Renal cortex interstitium (tissue), 15 donors: ENCODE measurements around the gene GNPTAB. TPM values are rescaled to one million over a fixed set of nuclear protein-coding genes. Genes with fewer than 3 reads are reported as not detected.
A peak's percentile ranks its signal among the peaks of the same experiment; 100 is the strongest.
"Not testable (repeated sequence)": the region's sequence is repeated elsewhere in the genome, so short reads cannot be mapped to it uniquely, and the experiment has no call there.

Source experiments
- DNase-seq, 11 donors: peaks; one replicate each; pipeline ENCODE4 v3.0.0-alpha.2; 2013; ENCODE audit warnings: low read depth in 9 of 11, low spot score in 4 of 11; ENCODE audit errors: extremely low read depth in 1 of 11
- long read RNA-seq, 16 experiments: transcript quantifications; one replicate each; lab custom pipeline, GENCODE V29; 2026
- polyA plus RNA-seq, 3 donors: library from polyadenylated mRNA; unstranded; fragments of 120-200 nt; gene quantifications; one replicate each; pipeline ENCODE4 v1.2.1, GENCODE V29; 2013; ENCODE audit not compliant: insufficient read length in 3 of 3

Gene GNPTAB
- 10 to 100 TPM; 32.8 to 38.8 (median 36.9) TPM for polyA plus RNA-seq
- long read RNA-seq, donor 1, full-length matches to known transcripts: 2 of 2 reads
- long read RNA-seq, donor 1, partial matches to known transcripts: 0 of 2 reads
- long read RNA-seq, donor 1, other reads (novel, unspliced or antisense): 0 of 2 reads
- long read RNA-seq, donor 2: 0 reads
- long read RNA-seq, donor 3, full-length matches to known transcripts: 3 of 3 reads
- long read RNA-seq, donor 3, partial matches to known transcripts: 0 of 3 reads
- long read RNA-seq, donor 3, other reads (novel, unspliced or antisense): 0 of 3 reads
- long read RNA-seq, donor 4, full-length matches to known transcripts: 3 of 3 reads
- long read RNA-seq, donor 4, partial matches to known transcripts: 0 of 3 reads
- long read RNA-seq, donor 4, other reads (novel, unspliced or antisense): 0 of 3 reads
- long read RNA-seq, donor 5: 0 reads
- long read RNA-seq, donor 6, full-length matches to known transcripts: 1 of 1 reads
- long read RNA-seq, donor 6, partial matches to known transcripts: 0 of 1 reads
- long read RNA-seq, donor 6, other reads (novel, unspliced or antisense): 0 of 1 reads
- long read RNA-seq, donor 7: 0 reads
- long read RNA-seq, donor 8, full-length matches to known transcripts: 3 of 3 reads
- long read RNA-seq, donor 8, partial matches to known transcripts: 0 of 3 reads
- long read RNA-seq, donor 8, other reads (novel, unspliced or antisense): 0 of 3 reads
- long read RNA-seq, donor 9, full-length matches to known transcripts: 3 of 33 reads
- long read RNA-seq, donor 9, partial matches to known transcripts: 30 of 33 reads
- long read RNA-seq, donor 9, other reads (novel, unspliced or antisense): 0 of 33 reads
- long read RNA-seq, donor 10, partial matches to known transcripts: 0 of 3 reads
- long read RNA-seq, donor 10, other reads (novel, unspliced or antisense): 0 of 3 reads
- long read RNA-seq, donor 11: 0 reads
- long read RNA-seq, donor 12, full-length matches to known transcripts: 2 of 2 reads
- long read RNA-seq, donor 12, partial matches to known transcripts: 0 of 2 reads
- long read RNA-seq, donor 12, other reads (novel, unspliced or antisense): 0 of 2 reads
- long read RNA-seq, donor 13: 0 reads
- long read RNA-seq, donor 14, full-length matches to known transcripts: 1 of 27 reads
- long read RNA-seq, donor 14, partial matches to known transcripts: 26 of 27 reads
- long read RNA-seq, donor 14, other reads (novel, unspliced or antisense): 0 of 27 reads
- long read RNA-seq, donor 15: 0 reads
- long read RNA-seq, donor 16, full-length matches to known transcripts: 8 of 87 reads
- long read RNA-seq, donor 16, partial matches to known transcripts: 79 of 87 reads
- long read RNA-seq, donor 16, other reads (novel, unspliced or antisense): 0 of 87 reads

DNA sequence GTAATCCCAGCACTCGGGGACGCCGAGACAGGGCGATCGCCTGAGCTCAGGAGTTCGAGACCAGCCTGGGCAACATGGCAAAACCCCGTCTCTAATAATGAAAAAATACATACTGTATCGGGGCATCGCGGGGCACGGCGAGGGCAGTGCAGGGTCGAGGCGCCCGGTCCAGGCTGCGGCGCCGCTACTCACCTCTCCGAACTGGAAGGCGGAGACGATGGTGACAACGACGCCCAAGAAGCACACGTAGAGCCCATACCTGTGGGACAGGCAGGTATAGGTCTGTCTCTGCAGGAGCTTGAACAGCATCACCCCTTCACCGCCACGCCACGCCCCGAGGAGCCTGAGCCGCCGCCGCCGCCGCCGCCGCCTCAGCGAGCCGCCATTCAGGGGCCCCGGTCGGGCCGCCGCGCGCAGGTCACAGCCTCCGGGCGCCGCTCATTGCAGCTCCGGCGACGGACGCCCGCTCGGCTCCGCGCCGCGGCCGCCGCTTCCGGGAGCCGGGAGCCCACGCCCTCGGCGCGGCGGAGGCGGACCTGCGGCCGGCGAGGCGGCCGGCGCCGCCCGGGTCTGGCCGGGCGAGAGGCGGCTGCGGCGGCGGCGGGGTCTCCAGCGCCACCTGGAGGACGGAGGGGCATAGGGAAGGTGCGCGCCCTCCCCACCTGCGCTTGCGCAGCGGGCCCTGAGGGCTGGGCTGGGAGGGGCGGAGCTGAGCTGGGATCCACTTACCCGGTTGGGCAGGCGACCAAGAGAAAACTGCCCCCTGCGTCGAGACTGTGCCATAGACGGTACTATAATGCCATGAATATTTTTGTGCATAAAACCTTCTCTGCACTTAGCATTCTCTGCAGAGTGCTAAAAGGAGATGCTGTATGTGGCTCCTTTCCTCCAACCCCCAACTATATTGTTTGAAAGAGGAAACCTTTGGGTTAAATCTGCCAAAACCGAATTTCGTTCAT lies at the start of gene GNPTAB:
Gene GNPTAB (minus strand): TSS at position 593 of the 959 bp plus-strand sequence. CDS start 284 bp downstream, at position 309.
- DNase-seq: peak; percentile 63 to 86 (median 83)

DNA sequence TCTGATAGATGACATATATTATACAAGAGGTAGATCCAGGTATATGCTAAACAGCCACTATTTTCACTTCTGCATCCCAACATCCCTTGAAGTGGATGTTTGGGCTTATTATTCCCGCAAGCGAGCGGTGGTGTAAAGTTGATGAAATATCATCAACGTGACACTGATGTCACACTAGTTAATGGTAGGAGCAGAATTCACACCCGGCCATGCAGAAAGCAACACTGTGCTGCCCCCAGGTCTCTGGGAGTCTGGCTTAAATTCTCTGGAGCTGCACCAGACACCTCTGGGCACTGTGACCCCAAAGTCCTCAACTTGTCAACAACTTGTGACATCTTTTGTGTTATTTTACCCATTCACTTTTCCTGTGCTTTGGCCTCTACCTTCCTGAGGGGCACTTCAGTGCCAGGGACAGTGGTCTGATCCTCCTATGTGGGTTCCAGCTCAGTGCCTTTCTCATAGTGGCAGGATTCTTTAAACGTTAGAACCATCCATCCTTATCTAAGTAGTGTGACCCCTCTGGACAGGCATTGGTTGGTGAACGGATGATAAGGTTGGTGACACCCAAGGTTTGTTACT lies 47.6 kb upstream of the GNPTAB start:
- DNase-seq: peak in 2 of 11 donors; percentile 8 to 20

DNA sequence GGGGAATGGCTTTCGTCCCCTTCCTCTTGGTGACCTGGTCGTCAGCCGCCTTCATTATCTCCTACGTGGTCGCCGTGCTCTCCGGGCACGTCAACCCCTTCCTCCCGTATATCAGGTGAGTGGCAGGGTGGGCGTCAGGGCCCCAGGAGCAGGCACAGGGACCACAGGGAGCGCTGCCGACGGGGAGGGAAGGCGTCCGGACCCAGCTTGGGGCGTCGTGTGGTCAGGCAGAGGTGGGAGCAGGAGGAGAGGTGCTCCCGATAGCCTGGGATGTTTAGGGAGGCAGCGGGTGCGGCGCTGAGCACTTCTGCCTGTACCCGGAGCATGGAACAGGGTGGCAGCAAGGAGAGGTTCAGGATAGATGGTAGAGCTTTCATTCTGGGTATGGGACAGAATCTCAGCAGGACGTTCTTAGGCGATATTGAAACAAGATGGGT lies 47.1 kb upstream of the GNPTAB start:
- peak in 1 of 11 donors; percentile 20 for DNase-seq

DNA sequence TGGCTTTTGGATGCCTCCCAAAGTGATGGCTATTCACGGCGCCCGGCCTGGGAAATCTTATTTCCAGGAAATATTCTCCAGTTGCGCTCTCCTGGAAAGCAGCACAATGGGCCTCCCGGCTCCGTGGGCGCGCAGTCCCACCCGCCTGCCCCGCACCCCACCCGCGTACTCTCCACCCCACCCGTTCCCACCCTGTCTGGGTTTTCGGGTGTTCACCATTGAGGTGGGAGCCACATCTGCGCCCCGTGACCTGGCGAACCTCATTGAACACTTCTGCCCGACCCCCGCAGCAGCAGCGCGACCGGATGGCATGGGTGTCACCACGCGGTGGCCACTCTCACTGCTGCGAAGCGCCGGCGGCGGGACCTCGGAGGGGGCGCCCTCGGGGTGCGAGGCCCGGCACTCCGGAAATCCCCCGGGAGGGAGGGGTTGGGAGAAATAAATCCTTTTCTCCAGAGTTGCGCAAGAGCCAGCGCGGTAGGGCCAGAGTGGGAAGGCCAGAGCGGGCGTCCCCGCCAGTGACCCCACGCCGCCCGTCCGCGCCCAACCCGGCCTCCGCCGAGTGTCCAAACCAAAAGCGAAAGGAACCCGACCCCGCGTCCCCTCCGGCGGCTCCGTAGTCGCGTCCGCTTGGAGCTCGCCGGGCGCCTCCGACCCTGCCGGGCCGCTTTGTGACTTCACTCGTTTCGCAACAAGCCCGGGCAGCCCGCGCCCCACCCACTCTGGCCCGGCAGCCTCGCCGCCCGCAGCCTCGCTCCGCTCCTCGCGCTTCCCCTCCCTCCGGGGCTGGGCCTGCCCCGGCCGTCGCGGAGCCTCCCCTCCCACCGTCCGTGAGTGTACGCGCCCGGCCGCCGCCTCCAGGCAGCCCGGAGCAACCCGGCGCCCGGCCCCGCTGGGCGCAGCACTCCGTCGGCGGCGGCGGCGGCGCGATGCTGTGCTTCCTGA lies 46.4 kb upstream of the GNPTAB start, which contains the start of gene DRAM1:
Gene DRAM1 (plus strand): TSS at position 720 of the 945 bp plus-strand sequence. CDS start 210 bp downstream, at position 930.
- DNase-seq: peak in 5 of 11 donors; percentile 61 to 72 (median 70)

DNA sequence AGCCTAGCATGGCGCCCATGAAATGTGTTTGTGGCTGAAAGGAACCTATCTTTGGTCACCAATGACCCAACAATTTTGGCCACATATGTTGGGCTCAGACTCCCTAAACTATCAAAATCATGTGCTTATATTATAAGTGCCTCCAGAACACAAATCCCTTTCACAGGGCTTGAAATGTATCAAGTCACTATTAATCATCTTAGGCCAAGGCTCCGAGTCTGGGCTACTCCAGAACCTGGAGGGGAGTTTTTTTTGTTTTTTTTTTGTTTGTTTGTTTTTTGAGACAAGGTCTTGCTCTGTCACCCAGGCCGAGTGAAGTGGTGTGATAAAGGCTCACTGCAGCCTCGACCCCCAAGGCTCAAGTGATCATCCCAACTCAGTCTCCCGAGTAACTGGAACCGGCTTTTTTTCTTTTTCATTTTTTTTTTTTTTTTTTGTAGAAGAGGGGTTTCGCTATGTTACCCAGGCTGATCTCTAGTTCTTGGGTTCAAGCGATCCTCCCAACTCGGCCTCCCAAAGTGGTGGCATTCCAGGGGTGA lies 45.6 kb upstream of the GNPTAB start:
- no peak for DNase-seq

DNA sequence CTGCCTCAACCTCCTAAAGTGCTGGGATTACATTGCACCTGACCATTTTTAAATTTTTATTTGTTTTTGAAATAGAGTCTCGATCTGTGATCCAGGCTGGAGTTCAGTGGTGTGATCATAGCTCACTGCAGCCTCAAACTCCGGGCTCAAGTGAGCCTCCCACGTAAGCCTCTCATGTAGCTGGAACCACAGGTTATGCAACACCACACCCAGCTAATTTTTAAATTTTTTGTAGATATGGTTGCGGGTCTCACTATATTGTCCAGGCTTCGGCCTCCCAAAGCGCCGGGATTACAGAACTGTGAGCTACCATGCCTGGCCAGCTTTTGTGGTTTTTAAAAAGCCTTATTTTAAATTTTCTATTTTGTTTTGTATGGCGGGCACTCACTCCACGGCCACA lies 44.4 kb upstream of the GNPTAB start:
- no peak for DNase-seq

DNA sequence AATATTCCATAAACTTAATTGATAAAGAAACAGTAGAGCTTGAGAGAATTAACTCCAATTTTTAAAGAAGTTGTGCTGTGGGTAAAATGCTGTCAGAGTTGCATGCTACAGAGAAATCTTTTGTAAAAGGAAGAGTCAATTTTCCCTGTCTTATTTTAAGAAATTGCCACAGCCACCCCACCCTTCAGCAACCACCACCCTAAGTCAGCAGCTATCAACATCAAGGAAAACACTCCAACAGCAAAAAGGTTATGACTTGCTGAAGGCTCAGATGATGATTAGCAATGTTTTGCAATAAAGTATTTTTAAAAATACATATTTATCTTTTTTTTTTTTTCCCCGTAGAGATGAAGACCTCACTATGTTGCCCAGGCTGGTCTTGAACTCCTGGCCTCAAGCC lies 40.2 kb upstream of the GNPTAB start:
- DNase-seq: no peak

DNA sequence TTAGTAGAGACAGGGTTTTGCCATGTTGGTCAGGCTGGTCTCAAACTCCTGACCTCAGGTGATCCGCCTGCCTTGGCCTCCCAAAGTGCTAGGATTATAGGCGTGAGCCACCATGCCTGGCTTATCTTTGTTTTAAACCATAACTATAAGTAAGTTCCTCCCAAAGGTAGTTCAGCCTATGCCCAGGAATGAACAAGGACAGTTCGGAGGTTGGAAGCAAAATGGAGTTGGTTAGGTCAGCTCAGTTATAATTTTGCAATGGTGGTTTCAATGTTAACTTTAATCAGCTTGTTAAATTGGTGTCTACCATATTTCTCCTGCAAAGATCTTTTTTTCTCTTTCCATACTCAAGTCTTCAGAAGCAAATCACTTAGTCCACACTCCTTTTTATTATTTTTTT lies 36.9 kb upstream of the GNPTAB start:
- DNase-seq: not testable (repeated sequence)

DNA sequence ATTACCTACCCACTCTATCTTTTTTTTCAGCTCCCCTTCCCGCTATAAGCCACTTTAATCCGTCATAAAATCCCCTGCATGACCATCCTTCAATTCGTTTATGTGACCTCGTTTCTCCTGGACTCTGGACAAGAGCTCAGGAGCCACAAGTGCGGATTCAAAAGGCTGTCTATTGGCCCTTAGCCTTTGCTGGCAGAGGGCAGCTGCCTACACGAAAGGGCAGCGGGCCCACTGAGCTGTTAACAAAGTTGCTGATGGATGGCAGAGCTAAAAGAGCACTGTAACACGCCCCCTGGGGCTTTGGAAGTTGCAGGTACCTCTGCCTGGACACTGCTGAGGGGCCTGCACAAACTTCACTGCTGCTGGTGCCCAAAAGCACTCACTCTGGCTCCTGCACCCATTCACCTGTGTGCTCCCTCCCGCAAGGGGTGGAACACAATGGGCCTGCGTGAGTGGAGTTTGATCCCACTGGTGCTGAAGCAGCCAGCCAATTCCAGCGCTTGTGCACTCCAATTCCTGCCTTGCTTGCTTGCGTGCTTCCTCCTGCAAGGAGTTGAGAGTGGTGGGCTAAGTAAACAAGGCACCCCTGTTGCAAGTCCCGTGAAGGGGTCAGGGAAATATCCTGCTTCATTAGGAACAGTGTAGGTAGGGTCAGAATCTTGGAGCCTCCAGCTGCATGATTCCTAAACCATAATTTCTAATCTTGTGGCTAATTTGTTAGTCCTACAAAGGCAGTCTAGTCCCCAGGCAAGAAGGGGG lies 36.0 kb upstream of the GNPTAB start:
- DNase-seq: no peak

DNA sequence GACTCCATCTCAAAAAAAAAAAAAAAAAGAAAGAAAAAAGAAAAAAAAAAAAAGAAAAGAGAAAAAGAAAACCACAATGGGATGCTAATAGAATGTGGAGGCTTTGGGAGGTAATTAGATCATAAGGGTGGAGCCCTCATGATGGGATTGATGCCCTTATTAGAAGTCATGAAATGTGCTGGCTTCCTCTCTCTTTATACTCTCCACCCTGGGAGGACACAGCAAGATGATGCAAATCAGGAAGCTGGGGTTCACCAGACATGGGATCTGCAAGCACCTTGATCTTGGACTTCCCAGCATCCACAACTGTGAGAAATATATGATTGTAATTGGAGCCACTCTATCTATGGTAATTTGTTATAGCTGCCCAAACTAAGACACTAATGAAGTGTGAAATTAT lies 33.2 kb upstream of the GNPTAB start:
- DNase-seq: no peak

DNA sequence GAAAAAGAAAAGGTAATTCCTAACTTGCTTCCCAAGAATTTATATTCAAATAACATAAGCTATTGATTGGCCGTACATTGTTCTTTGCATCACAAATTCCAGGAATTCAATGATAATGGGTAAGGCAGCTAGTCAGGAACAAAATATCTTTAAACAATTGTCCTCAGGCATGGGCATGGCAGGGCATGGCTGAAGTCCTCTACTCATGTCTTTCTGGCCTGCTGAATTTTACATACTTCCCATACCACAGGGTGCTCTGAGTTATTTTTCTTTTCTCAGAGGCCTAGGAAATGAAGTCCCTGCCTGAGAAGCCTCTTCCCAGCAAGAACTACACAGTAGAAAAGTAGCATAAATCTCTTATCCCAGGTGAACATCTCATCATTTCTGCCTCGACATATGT lies 31.5 kb upstream of the GNPTAB start:
- no peak for DNase-seq

DNA sequence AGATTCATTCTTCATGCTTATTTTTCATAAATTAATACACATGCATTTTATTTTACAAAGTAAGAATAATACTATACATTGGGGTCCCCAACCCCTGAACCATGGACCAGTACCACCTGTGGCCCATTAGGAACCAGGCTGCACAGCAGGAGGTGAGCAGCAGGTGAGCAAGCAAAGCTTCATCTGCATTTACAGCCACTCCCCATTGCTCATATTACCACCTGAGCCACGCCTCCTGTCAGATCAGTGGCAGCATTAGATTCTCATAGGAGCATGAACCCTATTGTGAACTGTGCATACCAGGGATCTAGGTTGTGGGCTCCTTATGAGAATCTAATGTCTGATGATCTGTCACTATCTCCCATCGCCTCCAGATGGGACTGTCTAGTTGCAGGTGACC lies 30.9 kb upstream of the GNPTAB start:
- DNase-seq: not testable (repeated sequence)

DNA sequence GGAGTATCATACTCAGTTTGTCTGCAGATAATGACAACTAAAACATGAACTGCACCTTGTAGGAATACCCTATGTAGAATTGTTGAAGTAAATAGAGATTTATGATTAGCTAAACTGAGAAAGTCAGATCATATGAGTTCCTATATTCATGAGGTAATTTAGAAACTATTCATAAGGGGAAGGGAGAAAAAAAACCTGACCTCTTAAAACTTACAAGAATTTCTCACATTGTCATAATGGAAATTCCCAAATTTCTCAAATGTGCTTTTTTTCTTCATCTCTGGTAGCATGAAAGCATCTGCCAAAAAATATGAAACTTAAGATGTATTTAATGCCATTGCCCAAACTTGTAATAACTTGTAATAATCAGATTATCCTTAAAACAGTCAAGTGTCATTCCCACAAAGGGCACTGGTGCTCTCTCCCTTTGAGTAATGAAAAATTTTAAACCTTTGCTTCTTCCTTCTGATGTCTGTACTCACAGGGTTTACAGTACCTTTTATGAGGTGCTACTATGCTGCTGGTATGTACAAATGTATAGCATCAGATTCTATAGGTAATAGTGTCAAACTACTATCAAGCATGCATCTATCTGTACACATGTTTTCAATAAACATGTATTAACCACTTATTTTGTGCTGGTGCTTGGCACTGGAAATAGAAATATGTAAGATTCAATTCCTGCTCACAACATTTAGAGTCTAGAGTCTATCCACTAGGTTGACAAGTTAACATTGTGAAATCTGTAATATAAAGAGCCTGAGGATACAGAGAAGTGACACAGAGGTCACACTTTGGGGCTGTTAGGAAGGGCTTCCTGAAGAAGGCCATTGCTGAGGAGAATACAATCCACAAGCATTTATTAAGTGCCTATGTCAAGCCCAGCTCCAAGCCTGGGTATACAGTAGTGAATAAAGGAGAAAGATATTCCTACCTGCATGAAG lies 29.2 kb upstream of the GNPTAB start:
- no peak for DNase-seq

DNA sequence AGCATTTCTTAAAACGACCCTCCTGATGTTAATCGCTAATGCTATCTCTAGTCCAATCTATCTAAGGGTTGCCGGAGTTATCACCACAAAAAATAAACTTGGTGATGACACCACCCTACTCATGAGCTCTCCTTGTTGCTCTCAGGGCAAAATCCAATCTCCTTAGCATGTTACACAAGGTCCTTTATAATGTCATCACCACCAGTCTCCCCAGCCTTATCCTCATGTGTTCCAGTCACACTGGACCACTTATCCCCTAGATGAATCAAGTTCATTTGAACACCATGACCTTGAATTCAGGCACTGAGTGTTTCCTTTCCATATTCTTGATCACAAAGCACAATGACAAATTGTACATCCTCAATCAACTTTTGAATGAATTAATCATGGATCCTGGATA lies 27.6 kb upstream of the GNPTAB start:
- DNase-seq: no peak
